Kidney capillary endothelial cell (primary cell): Measurements from ENCODE around the gene TP63.
A peak's percentile ranks its signal among the peaks of the same experiment; 100 is the strongest.

Experiments used
- DNase-seq: peaks from one replicate; pipeline ENCODE4 v3.0.0-alpha.2; 2018; ENCODE audit warnings: low spot score

TP63 gene

GRCh38 chr3:189863031-189863430 lies 231.8 kb downstream of the TP63 start:
- DNase-seq = no peak

GRCh38 chr3:189868061-189868460 lies 236.9 kb downstream of the TP63 start:
- DNase-seq = no peak

GRCh38 chr3:189869165-189869564 lies 238.0 kb downstream of the TP63 start:
- no peak for DNase-seq

GRCh38 chr3:189871418-189871817 lies 240.2 kb downstream of the TP63 start:
- DNase-seq = no peak

- no peak for DNase-seq
These were observed 252.0 kb downstream of the TP63 start for GRCh38 chr3:189883113-189883753.

GRCh38 chr3:189890496-189890895 lies 259.3 kb downstream of the TP63 start:
- no peak for DNase-seq

GRCh38 chr3:189896533-189896932 lies 265.3 kb downstream of the TP63 start:
- DNase-seq = no peak

GRCh38 chr3:189897406-189897805 lies 266.2 kb downstream of the TP63 start:
- no peak for DNase-seq

GRCh38 chr3:189898559-189899153 lies 267.5 kb downstream of the TP63 start:
- no peak for DNase-seq

- no peak for DNase-seq
These were observed 268.0 kb downstream of the TP63 start for GRCh38 chr3:189899186-189899585.

GRCh38 chr3:189900578-189900977 lies 269.4 kb downstream of the TP63 start:
- DNase-seq = no peak

- DNase-seq = no peak
These were observed 270.3 kb downstream of the TP63 start for GRCh38 chr3:189901481-189901880.

GRCh38 chr3:189902230-189903186 lies 271.3 kb downstream of the TP63 start:
- DNase-seq = no peak

- DNase-seq = peak; percentile 23
These were observed 272.5 kb downstream of the TP63 start for GRCh38 chr3:189903562-189904250.

- DNase-seq = no peak
These were observed 276.6 kb downstream of the TP63 start for GRCh38 chr3:189907803-189908202.

GRCh38 chr3:189908646-189909045 lies 277.5 kb downstream of the TP63 start:
- DNase-seq = peak; percentile 96

GRCh38 chr3:189909139-189909538 lies 277.9 kb downstream of the TP63 start:
- DNase-seq = no peak

GRCh38 chr3:189909573-189909972 lies 278.4 kb downstream of the TP63 start:
- DNase-seq = no peak

- DNase-seq = no peak
These were observed 279.8 kb downstream of the TP63 start for GRCh38 chr3:189911001-189911400.

GRCh38 chr3:189914799-189915198 lies 283.6 kb downstream of the TP63 start:
- no peak for DNase-seq

GRCh38 chr3:189921770-189922169 lies 290.6 kb downstream of the TP63 start:
- DNase-seq = no peak
